CMK (cell line): ENCODE results near the gene SEMA6D.

ENCODE experiments used
- DNase-seq: peaks from one replicate; pipeline ENCODE4 v3.0.0-alpha.2; 2010; ENCODE audit warnings: low read depth

Gene SEMA6D

DNA sequence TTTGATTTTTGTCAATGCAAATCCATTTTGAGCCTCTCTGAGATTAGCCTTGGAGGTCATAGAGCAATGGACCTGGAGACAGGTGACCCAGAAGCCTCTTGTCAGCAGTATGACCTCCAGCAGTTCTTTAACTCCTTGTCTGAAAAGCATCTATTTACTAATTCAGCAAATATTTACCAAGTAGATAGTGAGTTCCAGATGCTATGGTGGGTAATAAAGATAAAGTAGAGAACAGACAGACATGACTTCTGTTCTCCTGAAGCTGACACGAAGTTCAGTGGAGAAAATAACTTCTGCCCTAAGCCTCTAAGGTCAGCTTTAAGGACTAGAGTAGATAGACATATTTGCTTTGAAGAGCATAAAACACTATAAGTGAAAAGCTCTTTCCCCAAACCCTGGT is 26.6 kb downstream of the SEMA6D start:
- no peak for DNase-seq

DNA sequence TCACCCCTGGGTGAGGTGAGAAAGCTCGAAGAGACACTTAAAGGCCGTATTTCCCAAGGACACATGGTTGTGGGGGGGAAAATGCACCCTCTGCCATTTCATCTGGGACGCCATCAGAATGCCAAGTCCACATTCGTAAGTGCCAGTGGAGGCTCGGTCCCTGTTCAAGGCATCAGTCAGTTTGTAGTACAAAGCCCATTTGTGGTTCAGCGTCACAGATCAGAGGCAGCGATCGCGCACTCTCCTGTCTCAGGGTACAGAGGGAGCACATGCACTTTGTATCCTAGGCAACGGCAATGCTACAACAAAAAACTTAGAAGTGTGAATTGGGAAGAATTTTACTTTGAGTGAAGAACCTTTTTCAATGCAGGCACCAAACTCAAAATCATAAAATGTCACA is 27.2 kb downstream of the SEMA6D start:
- DNase-seq: no peak

GRCh38 chr15:47744973-47745372 is 27.7 kb downstream of the SEMA6D start:
- no peak for DNase-seq

DNA sequence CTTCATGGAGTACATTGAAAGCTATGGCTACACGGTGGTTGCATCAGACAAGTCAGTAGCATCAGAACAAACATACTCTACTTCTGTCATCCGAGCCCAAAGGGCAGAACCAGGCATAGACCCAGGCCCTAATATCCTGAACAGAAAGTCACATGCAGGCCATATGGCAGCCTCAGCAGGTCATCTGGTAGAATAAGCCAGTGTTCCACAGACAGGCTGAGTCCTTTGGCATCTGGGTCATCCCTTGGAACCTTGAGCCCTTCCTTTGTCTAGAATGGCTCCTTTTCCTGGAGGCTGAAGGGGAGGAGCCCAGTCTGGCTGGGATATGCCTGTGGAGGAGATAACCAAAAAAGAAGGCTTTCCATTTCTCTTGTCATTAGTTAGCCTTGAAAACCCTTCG is 29.2 kb downstream of the SEMA6D start:
- DNase-seq: no peak

DNA sequence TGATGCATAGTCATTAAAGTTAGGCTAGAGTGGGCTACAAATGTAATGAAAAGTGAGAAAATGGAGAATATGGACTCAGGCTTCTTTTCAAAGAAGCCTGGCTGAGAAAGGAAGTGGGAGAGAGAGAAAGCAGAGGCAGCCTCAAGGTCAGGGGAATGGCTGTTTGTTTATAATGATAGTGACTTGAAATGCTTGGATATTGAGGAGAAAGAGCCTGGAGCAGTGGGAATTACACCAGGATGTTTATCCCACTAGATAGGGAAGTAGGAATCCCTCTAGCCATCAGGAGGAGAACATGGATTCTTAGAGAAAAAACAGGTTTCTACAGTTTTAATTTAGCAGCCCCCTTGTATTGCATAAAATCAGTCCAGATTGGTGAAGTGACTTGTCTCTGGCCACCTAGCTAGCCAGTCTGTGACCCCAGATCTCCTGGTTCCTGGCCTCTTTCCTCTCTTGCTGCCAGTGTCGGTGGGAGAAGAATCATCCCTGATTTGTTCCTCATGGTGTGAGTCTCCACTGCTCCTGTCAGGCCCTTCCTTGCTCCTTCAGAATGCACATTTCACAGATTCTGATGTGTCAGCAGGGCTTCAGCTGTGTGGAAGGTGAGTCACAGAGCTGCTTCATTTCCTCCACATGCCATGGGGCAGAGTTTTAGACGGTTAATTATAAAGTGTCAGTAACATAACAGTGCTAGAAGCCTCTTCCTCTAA is 32.9 kb downstream of the SEMA6D start:
- DNase-seq: no peak

GRCh38 chr15:47750740-47751262 is 33.5 kb downstream of the SEMA6D start:
- DNase-seq: no peak

DNA sequence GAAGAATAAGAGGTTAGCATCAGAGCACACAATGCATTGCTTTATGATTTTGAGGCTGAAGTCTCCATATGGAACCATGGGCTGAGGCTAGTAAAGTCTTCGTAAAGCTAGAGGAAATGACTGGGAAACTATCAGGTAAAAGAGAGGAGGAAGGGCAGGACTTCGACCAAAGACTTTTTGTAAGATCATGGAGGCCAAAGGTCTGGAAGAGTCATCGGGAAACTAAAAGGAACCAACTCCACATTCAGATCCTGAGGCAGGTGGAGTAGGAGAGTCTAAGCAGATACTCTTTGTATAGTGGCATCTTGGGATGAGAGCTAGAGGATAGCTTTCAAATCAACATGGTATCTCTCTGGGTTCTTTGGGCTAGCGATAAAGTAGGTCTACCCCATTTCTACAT is 36.3 kb downstream of the SEMA6D start:
- DNase-seq: no peak

GRCh38 chr15:47754312-47754711 is 37.0 kb downstream of the SEMA6D start:
- DNase-seq: no peak

- no peak for DNase-seq
Observed at GRCh38 chr15:47755941-47756340, 38.6 kb downstream of the SEMA6D start.

- DNase-seq: no peak
Observed at GRCh38 chr15:47756872-47757271, 39.6 kb downstream of the SEMA6D start.

DNA sequence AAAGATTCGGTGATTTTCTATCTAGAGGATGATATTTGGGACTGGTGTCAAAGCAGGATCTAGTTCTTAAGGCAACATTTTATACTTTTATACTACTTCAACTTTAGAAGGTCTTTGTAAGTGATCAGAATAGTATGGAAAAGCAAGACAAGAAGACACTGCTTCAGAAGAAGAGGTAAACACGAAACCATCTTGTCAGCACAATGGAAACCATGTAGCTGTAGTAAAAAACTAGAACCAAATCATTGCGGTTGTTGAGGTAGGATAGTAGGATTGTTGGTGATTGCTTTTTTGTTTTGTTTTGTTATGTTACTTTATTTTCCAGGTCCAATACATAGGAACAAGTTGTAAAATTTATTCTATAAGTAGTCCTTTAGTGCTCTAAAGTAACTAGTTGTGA is 40.0 kb downstream of the SEMA6D start:
- no peak for DNase-seq

DNA sequence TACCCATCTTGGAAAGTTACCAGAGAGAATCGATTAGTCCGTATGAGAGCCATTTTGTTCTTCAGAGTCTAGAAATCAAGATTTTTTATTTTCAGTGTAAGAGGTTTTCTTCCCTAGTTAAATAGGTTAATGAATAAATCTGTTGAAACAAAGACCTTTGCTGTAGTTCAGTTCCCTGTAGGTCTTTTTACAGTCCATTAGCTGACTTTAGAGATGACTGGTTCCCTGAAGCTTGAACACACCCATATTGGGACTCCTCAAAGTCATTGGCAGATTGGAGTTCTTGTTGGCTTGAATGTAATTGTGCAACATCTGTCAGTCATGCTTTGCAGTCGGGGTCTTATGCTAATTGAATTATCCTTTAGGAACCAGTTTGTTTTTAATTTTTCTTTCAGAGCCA is 45.3 kb downstream of the SEMA6D start:
- DNase-seq: no peak

DNA sequence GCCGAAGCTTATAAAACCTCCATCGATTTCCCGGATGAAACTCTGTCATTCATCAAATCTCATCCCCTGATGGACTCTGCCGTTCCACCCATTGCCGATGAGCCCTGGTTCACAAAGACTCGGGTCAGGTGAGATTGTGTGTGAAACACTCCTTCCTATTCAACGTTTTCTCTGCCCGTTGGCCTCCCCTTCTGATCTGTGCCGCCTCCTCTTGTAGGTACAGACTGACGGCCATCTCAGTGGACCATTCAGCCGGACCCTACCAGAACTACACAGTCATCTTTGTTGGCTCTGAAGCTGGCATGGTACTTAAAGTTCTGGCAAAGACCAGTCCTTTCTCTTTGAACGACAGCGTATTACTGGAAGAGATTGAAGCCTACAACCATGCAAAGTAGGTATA is 47.4 kb downstream of the SEMA6D start:
- DNase-seq: no peak

- DNase-seq: no peak
Observed at GRCh38 chr15:47766406-47766805, 49.1 kb downstream of the SEMA6D start.

GRCh38 chr15:47767035-47767434 is 49.7 kb downstream of the SEMA6D start:
- no peak for DNase-seq

GRCh38 chr15:47768735-47769134 is 51.4 kb downstream of the SEMA6D start:
- DNase-seq: no peak

GRCh38 chr15:47769166-47769565 is 51.9 kb downstream of the SEMA6D start:
- no peak for DNase-seq

GRCh38 chr15:47773143-47773542 is 55.8 kb downstream of the SEMA6D start:
- DNase-seq: no peak

- no peak for DNase-seq
Observed at GRCh38 chr15:47778263-47778770, 61.0 kb downstream of the SEMA6D start.

- no peak for DNase-seq
Observed at GRCh38 chr15:47780971-47781370, 63.7 kb downstream of the SEMA6D start.

DNA sequence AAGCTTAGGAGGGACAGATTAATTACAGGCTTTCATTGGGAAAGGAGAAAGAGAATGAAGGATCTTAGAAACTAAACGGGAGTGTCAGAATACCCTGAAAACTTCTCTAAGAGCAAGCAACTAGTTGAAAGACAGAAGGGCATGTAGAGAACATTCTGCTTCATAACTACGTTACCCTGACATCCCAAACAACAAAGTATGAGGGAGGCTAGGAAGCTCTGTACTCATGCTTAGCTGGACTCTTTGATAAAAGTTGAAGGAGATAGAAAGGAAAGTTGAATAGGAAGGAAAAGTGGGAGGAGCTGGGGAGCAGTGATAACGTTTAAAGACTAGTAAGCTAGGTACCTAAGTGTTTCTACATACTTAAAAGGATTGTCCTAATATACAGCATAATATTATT is 64.2 kb downstream of the SEMA6D start:
- no peak for DNase-seq

- no peak for DNase-seq
Observed at GRCh38 chr15:47784820-47785219, 67.5 kb downstream of the SEMA6D start.

DNA sequence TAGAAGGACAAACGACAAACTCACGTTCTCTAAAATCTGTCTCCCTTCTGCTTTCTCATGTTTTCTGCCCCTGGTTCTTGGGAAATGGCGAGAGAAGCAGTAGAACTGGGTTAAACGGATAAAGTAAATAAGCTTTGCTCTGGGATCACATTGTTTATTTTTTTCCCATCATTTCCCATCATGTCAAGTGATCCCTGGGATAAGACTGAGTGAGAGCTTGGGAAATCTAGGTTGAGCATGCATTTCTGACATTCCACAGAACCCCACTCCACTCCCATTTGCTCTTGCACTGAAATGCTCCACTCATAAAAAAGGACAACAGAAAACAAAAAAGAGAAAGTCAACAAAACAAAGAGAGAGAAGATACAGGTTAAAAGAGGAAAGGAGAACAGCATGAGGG is 69.1 kb downstream of the SEMA6D start:
- no peak for DNase-seq

GRCh38 chr15:47787875-47788274 is 70.6 kb downstream of the SEMA6D start:
- DNase-seq: no peak
